Pancreas (tissue), 10 donors: ENCODE results near the gene FOXRED1. TPM values are rescaled to one million over a fixed set of nuclear protein-coding genes. Genes with fewer than 3 reads are reported as not detected.

Source experiments
- ATAC-seq, 4 donors: fragments of 200-7000 bp; cut with Tn5 transposase; one replicate each; pipeline versions ENCODE4 v1.8.0 to v1.9.1; 2020; ENCODE audit warnings: mild to moderate bottlenecking in 4 of 4, moderate library complexity in 4 of 4
- DNase-seq, 6 donors: peaks; one replicate each; pipeline ENCODE4 v3.0.0-alpha.2; 2020
- FAIRE-seq: peaks from 2 replicates; lab custom pipeline; 2012; peaks lifted over from hg19 to GRCh38; lab: Jason Lieb, UNC
- H3K27ac ChIP-seq, 4 donors: fragments of 200-600 bp; sonication (generic); 1 replicate in 3 of 4; 2 replicates in 1 of 4; pipeline versions ENCODE4 v1.5.0 to v1.8.0; 2020
- H3K27me3 ChIP-seq, 4 donors: fragments of 200-600 bp; one replicate each; pipeline ENCODE4 v1.8.0; 2021
- H3K36me3 ChIP-seq, 3 donors: fragments of 200-600 bp; sonication (generic) in 1 of 3; one replicate each; pipeline versions ENCODE4 v1.5.0 to v1.8.0; 2020 to 2021
- H3K4me1 ChIP-seq, 3 donors: fragments of 200-600 bp; one replicate each; pipeline ENCODE4 v1.8.0; 2021
- H3K4me3 ChIP-seq, 4 donors: fragments of 200-600 bp; sonication (generic) in 2 of 4; one replicate each; pipeline versions ENCODE4 v1.5.0 to v1.8.0; 2020 to 2021
- H3K9me3 ChIP-seq, 4 donors: fragments of 200-600 bp; one replicate each; pipeline ENCODE4 v1.8.0; 2021
- CTCF ChIP-seq, 4 donors: fragments of 200-600 bp; sonication (generic) in 3 of 4; IDR thresholded peaks; one replicate each; pipeline versions ENCODE4 v1.5.0 to v1.8.0; 2021; ENCODE audit warnings: antibody characterized with exemption in 4 of 4
- WGBS, 2 donors: extraction: QIAGEN DNeasy Blood & Tissue Kit; methylation state at CpG; one replicate each; pipeline ENCODE4 v1.1.7; 2013; 5-methylcytosine and 5-hydroxymethylcytosine counted together
- intact Hi-C, 3 donors: fragments of 100-400 bp; cut with DNase I; formaldehyde crosslinking; loops; one replicate each; pipeline versions ENCODE4 v1.11.1 to v1.14.2; 2022
- polyA plus RNA-seq, 2 donors: library from polyadenylated mRNA; stranded (reverse); fragments of 200-250 nt; gene quantifications; one replicate each; pipeline ENCODE4 v1.2.3, GENCODE V29; 2013
- total RNA-seq, 6 donors: library from RNA; stranded (reverse); fragmentation: NEBNext Ultra II Directional in 4 of 6; extraction: Animal tissue kit (Norgen Biotek cat#: 25700) in 4 of 6; gene quantifications; one replicate each; pipeline versions ENCODE4 v1.2.1 to v1.2.4, GENCODE V29; 2021 to 2023
- donor health status: healthy with polysubstance abuse.
- donor health status: DM: no; HTN: no; CAD: no; lungs with moderate emphysema.
- donor health status: DM: no; HTN: no; CAD: no.
- donor health status: control.
- donor health status: control.
- donor health status: Bipolar disorder and iron deficiency.
- donor health status: DM: yes; HTN: yes; CAD: no.
- donor health status: DM: no; HTN: no; CAD: no.
- donor health status: DM: no; HTN: no; CAD: no.
- donor health status: DM: yes; HTN: yes; CAD: no.

The FOXRED1 gene
- total and polyA plus RNA-seq, 8 donors = 6.3 to 29.4 (median 11.5) TPM

- WGBS, 2 donors = 2% methylated on average over 15 of the region's 15 CpGs
- Histone ChIP-seq H3K9me3 (no peaks in the 10 kb centered on the region), H3K36me3 (no peaks in the 10 kb centered on the region), H3K4me3 (peak overlapping the region; percentile 56 to 77 (median 72)), H3K4me1 (peaks cover 0 to 18% (median 3%) of the 10 kb centered on the region in 3 donors), H3K27ac (peak overlapping the region; percentile 84 to 90 (median 88)), H3K27me3 (no peaks in the 10 kb centered on the region)
- FAIRE-seq (no peak), DNase-seq (peak in 4 of 6 donors; percentile 34 to 71 (median 44)), ATAC-seq (peak; percentile 56 to 75 (median 70))
- no peak for TF ChIP-seq CTCF (IDR thresholded peaks at IDR 0.05)
- intact Hi-C loops = no loop called here
Observed at GRCh38 chr11:126282361-126282735, 13.4 kb downstream of the FOXRED1 start.

GRCh38 chr11:126282736-126283591, 14.0 kb downstream of the FOXRED1 start, which contains the start of gene TIRAP:
Gene TIRAP, plus strand, starts transcription at chr11:126283093. Its CDS starts 7,802 bp downstream, at chr11:126290895.
- no peak for FAIRE-seq
- Histone ChIP-seq H3K36me3 (no peaks in the 10 kb centered on the region), H3K4me1 (peaks cover 0 to 18% (median 3%) of the 10 kb centered on the region in 3 donors), H3K27me3 (no peaks in the 10 kb centered on the region), H3K9me3 (no peaks in the 10 kb centered on the region), H3K27ac (peak within 1 kb of the TSS; percentile 84 to 90 (median 88)), H3K4me3 (peak within 1 kb of the TSS; percentile 56 to 77 (median 72))
- TF ChIP-seq CTCF (IDR thresholded peaks at IDR 0.05) = peak in 2 of 4 donors; percentile 20 to 31
- intact Hi-C loops = no loop called here
- WGBS, 2 donors = 1% methylated on average over 51 to 82 of the region's 82 CpGs
- ATAC-seq = peak; percentile 89 to 93 (median 92)
- peak; percentile 64 to 91 (median 74) for DNase-seq

- peak in 3 of 6 donors; percentile 48 to 52 (median 52) for DNase-seq
- Histone ChIP-seq H3K4me1 (peaks cover 0 to 18% (median 3%) of the 10 kb centered on the region in 3 donors), H3K27me3 (no peaks in the 10 kb centered on the region), H3K36me3 (no peaks in the 10 kb centered on the region), H3K4me3 (no peak overlapping the region), H3K27ac (no peak overlapping the region), H3K9me3 (no peaks in the 10 kb centered on the region)
- intact Hi-C loops = no loop called here
- no peak for TF ChIP-seq CTCF (IDR thresholded peaks at IDR 0.05)
- no peak for FAIRE-seq
- ATAC-seq = peak in 1 of 4 donors; percentile 10
- 80 to 88% methylated on average over 6 of the region's 6 CpGs for WGBS, 2 donors
Observed at GRCh38 chr11:126284829-126285228, 15.9 kb downstream of the FOXRED1 start.

- Histone ChIP-seq H3K4me1 (peaks cover 0 to 10% (median 0%) of the 10 kb centered on the region in 3 donors), H3K27me3 (no peaks in the 10 kb centered on the region), H3K4me3 (no peak overlapping the region), H3K27ac (no peak overlapping the region), H3K9me3 (no peaks in the 10 kb centered on the region), H3K36me3 (peaks cover 0 to 21% (median 6%) of the 10 kb centered on the region in 3 donors)
- DNase-seq (no peak), FAIRE-seq (no peak), ATAC-seq (no peak)
- no peak for TF ChIP-seq CTCF (IDR thresholded peaks at IDR 0.05)
- intact Hi-C loops = no loop called here
- WGBS, 2 donors = 79 to 80% methylated on average over 6 of the region's 6 CpGs
Observed at GRCh38 chr11:126288237-126288636, 19.3 kb downstream of the FOXRED1 start.
